Measurements from ENCODE around the gene RND3. TPM values are rescaled to one million over a fixed set of nuclear protein-coding genes. Genes with fewer than 3 reads are reported as not detected.

Gene RND3
- total and polyA plus RNA-seq, 8 donors = 28.3 to 134 (median 107) TPM

GRCh38 chr2:150438654-150439053, 48.8 kb downstream of the RND3 start:
- H3K36me3 ChIP-seq = no peaks in the 10 kb centered on the region
- H3K4me1 ChIP-seq = no peaks in the 10 kb centered on the region
- intact Hi-C loops (cut with DNase I) = no loop called here
- ATAC-seq (no peak), DNase-seq (no peak)
- no peaks in the 10 kb centered on the region for H3K27me3 ChIP-seq
- H3K27ac ChIP-seq = no peak overlapping the region
- H3K4me3 ChIP-seq = no peak overlapping the region
- H3K9me3 ChIP-seq = no peaks in the 10 kb centered on the region
- TF ChIP-seq CTCF (IDR thresholded peaks at IDR 0.05) = no peak

GRCh38 chr2:150438041-150438440, 49.4 kb downstream of the RND3 start:
- no peaks in the 10 kb centered on the region for H3K27me3 ChIP-seq
- no peaks in the 10 kb centered on the region for H3K9me3 ChIP-seq
- TF ChIP-seq CTCF (IDR thresholded peaks at IDR 0.05) = no peak
- intact Hi-C loops (cut with DNase I) = no loop called here
- no peak overlapping the region for H3K27ac ChIP-seq
- no peaks in the 10 kb centered on the region for H3K4me1 ChIP-seq
- H3K4me3 ChIP-seq = no peak overlapping the region
- no peak for DNase-seq
- ATAC-seq = no peak
- H3K36me3 ChIP-seq = no peaks in the 10 kb centered on the region

GRCh38 chr2:150432312-150432625, 55.2 kb downstream of the RND3 start:
- ATAC-seq = no peak
- DNase-seq = peak in 2 of 4 donors; percentile 53 to 62

GRCh38 chr2:150431561-150432311, 55.7 kb downstream of the RND3 start:
- no peaks in the 10 kb centered on the region for H3K4me1 ChIP-seq
- no peaks in the 10 kb centered on the region for H3K36me3 ChIP-seq
- ATAC-seq (no peak), DNase-seq (peak in 2 of 4 donors; percentile 52 to 66)
- no peak for TF ChIP-seq CTCF (IDR thresholded peaks at IDR 0.05)
- H3K9me3 ChIP-seq = no peaks in the 10 kb centered on the region
- H3K27me3 ChIP-seq = no peaks in the 10 kb centered on the region
- H3K4me3 ChIP-seq = no peak overlapping the region
- intact Hi-C loops (cut with DNase I) = no loop called here
- no peak overlapping the region for H3K27ac ChIP-seq

More at GRCh38 chr2:150432312-150432625, 55.2 kb downstream of the RND3 start:
- no peaks in the 10 kb centered on the region for H3K4me1 ChIP-seq
- intact Hi-C loops (cut with DNase I) = no loop called here
- no peak overlapping the region for H3K4me3 ChIP-seq
- no peaks in the 10 kb centered on the region for H3K36me3 ChIP-seq
- no peaks in the 10 kb centered on the region for H3K27me3 ChIP-seq
- no peak overlapping the region for H3K27ac ChIP-seq
- H3K9me3 ChIP-seq = no peaks in the 10 kb centered on the region
- TF ChIP-seq CTCF (IDR thresholded peaks at IDR 0.05) = no peak

- Histone ChIP-seq H3K4me1 (no peaks in the 10 kb centered on the region), H3K4me3 (no peak overlapping the region), H3K27me3 (no peaks in the 10 kb centered on the region), H3K27ac (no peak overlapping the region), H3K9me3 (no peaks in the 10 kb centered on the region), H3K36me3 (no peaks in the 10 kb centered on the region)
- ATAC-seq = no peak
- no peak for TF ChIP-seq CTCF (IDR thresholded peaks at IDR 0.05)
- intact Hi-C loops (cut with DNase I) = no loop called here
- no peak for DNase-seq
Observed at GRCh38 chr2:150429384-150429961, 58.0 kb downstream of the RND3 start.

Measured in left lung (tissue), 10 donors.